ENCODE measurements around the gene AGBL4. TPM values are rescaled to one million over a fixed set of nuclear protein-coding genes. Genes with fewer than 3 reads are reported as not detected.

The AGBL4 gene
- total and polyA plus RNA-seq, 2 of the 13 experiments (the other 11 are each of a cell fraction or from before 2014, with no cell fraction given), result not detected

DNA sequence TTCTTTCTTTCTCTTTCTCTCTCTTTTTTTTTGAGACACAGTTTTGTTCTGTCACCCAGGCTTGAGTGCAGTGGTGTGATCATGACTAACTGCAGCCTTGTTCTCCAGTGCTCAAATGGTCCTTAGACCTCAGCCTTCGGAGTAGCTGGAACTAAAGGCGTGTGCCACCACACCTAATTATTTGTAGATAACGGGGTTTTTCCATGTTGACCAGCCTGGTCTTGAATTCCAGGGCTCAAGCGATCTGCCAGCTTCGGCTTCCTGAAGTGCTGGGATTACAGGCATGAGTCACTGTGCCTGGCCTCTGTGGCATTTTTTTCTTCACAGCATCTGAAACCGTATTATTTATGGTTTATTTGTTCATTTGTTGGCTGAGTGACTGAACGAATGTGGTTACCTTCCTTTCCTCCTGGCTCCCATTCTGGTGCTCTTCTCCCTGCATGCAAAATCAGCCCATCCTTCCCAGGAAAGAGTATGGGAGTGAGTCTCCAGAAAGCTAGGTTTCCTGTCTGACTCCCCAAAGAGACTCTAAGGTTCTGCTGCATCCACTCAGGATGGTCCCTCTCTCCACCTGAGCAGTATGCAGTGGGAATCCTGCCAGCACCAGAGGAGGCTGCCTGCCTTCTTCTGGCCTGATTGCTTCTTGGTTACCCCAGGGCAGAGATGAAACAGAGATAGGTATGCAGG lies 1092.1 kb downstream of the AGBL4 start:
- Histone ChIP-seq H3K27me3 (ENCODE audit: control insufficient read depth in 1 of 2, insufficient read depth in 2 of 2, low read length in 2 of 2) (no peaks in the 10 kb centered on the region), H3K36me3 (replicated peaks in 1 of 2; ENCODE audit: control insufficient read depth in 1 of 2, insufficient read depth in 2 of 2, low read length in 2 of 2) (no peaks in the 10 kb centered on the region), H3K4me2 (ENCODE audit: low read depth, low read length) (no peak overlapping the region), H3K9ac (ENCODE audit: insufficient read depth, low read depth, low read length) (no peak overlapping the region), H3K4me3 (replicated peaks in 1 of 3; ENCODE audit: insufficient read depth in 1 of 3, low read depth in 2 of 3, low read length in 3 of 3) (no peak overlapping the region), H3K79me2 (ENCODE audit: insufficient read depth, low read length) (no peaks in the 10 kb centered on the region), H4K20me1 (ENCODE audit: insufficient read depth, low read length) (no peaks in the 10 kb centered on the region), H2AFZ (ENCODE audit: low read length) (no peak overlapping the region), H3K27ac (ENCODE audit: extremely low read length, insufficient read depth, low read length) (no peak overlapping the region), H3K9me3 (ENCODE audit: low read length) (peaks cover 40% of the 10 kb centered on the region), H3K4me1 (ENCODE audit: insufficient read depth, low read length) (no peaks in the 10 kb centered on the region)
- no peak for ATAC-seq
- CTCF ChIA-PET (ENCODE audit: low intra/inter-chr PET ratio, low total read pairs), result no interaction called here
- FAIRE-seq, result no peak
- BruUV-seq (replicated peaks), result no TSS peak
- 2% methylated on average over 7 of the region's 7 CpGs for WGBS (ENCODE audit: low lambda C conversion rate)
- DNase-seq (ENCODE audit: low spot score), result no peak
- POLR2A ChIA-PET, result no interaction called here
- intact Hi-C loops (cut with micrococcal nuclease; ENCODE audit: unreplicated experiment) (no loop called here), in situ Hi-C loops (cut with HindIII; ENCODE audit: extremely low pct_ligation_motif_present, low pct_unique_long_range_greater_than_20kb) (no loop called here)
- TF ChIP-seq TMF1 (CRISPR knock-in tag; IDR thresholded peaks at IDR 0.05; ENCODE audit: low read depth), result no peak
- TF ChIP-seq ZSCAN25 (CRISPR knock-in tag; IDR thresholded peaks at IDR 0.05), result no peak
- TF ChIP-seq ZNF841 (CRISPR knock-in tag; IDR thresholded peaks at IDR 0.05; ENCODE audit: borderline replicate concordance), result no peak
- no peak for TF ChIP-seq KLF15 (CRISPR knock-in tag; IDR thresholded peaks at IDR 0.05; ENCODE audit: borderline replicate concordance)
- TF ChIP-seq, protein P1, sequence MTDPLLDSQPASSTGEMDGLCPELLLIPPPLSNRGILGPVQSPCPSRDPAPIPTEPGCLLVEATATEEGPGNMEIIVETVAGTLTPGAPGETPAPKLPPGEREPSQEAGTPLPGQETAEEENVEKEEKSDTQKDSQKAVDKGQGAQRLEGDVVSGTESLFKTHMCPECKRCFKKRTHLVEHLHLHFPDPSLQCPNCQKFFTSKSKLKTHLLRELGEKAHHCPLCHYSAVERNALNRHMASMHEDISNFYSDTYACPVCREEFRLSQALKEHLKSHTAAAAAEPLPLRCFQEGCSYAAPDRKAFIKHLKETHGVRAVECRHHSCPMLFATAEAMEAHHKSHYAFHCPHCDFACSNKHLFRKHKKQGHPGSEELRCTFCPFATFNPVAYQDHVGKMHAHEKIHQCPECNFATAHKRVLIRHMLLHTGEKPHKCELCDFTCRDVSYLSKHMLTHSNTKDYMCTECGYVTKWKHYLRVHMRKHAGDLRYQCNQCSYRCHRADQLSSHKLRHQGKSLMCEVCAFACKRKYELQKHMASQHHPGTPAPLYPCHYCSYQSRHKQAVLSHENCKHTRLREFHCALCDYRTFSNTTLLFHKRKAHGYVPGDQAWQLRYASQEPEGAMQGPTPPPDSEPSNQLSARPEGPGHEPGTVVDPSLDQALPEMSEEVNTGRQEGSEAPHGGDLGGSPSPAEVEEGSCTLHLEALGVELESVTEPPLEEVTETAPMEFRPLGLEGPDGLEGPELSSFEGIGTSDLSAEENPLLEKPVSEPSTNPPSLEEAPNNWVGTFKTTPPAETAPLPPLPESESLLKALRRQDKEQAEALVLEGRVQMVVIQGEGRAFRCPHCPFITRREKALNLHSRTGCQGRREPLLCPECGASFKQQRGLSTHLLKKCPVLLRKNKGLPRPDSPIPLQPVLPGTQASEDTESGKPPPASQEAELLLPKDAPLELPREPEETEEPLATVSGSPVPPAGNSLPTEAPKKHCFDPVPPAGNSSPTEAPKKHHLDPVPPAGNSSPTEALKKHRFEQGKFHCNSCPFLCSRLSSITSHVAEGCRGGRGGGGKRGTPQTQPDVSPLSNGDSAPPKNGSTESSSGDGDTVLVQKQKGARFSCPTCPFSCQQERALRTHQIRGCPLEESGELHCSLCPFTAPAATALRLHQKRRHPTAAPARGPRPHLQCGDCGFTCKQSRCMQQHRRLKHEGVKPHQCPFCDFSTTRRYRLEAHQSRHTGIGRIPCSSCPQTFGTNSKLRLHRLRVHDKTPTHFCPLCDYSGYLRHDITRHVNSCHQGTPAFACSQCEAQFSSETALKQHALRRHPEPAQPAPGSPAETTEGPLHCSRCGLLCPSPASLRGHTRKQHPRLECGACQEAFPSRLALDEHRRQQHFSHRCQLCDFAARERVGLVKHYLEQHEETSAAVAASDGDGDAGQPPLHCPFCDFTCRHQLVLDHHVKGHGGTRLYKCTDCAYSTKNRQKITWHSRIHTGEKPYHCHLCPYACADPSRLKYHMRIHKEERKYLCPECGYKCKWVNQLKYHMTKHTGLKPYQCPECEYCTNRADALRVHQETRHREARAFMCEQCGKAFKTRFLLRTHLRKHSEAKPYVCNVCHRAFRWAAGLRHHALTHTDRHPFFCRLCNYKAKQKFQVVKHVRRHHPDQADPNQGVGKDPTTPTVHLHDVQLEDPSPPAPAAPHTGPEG (CRISPR knock-in tag; IDR thresholded peaks at IDR 0.05), result no peak
- TF ChIP-seq ZFP36 (IDR thresholded peaks at IDR 0.05; ENCODE audit: borderline replicate concordance, low read depth, low read length, partially characterized antibody), result no peak
- TF ChIP-seq ATF7-NPFF (CRISPR knock-in tag; IDR thresholded peaks at IDR 0.05; ENCODE audit: low read depth), result no peak
- TF ChIP-seq PLRG1 (conservative IDR thresholded peaks at IDR 0.05), result no peak
- no peak for TF ChIP-seq ZNF331 (CRISPR knock-in tag; IDR thresholded peaks at IDR 0.05)
- TF ChIP-seq ATF1 (CRISPR knock-in tag; IDR thresholded peaks at IDR 0.05), result no peak
- TF ChIP-seq DMAP1 (CRISPR knock-in tag; IDR thresholded peaks at IDR 0.05), result no peak
- TF ChIP-seq ZNF567 (CRISPR knock-in tag; IDR thresholded peaks at IDR 0.05; ENCODE audit: borderline replicate concordance), result no peak
- no peak for TF ChIP-seq MIER3 (CRISPR knock-in tag; IDR thresholded peaks at IDR 0.05; ENCODE audit: borderline replicate concordance)
- no peak for TF ChIP-seq ISX (CRISPR knock-in tag; conservative IDR thresholded peaks at IDR 0.05)
- TF ChIP-seq ZNF496 (CRISPR knock-in tag; IDR thresholded peaks at IDR 0.05; ENCODE audit: insufficient replicate concordance), result no peak
- TF ChIP-seq ZFP90 (CRISPR knock-in tag; IDR thresholded peaks at IDR 0.05; ENCODE audit: borderline replicate concordance), result no peak
- TF ChIP-seq ZNF720 (CRISPR knock-in tag; IDR thresholded peaks at IDR 0.05), result no peak
- TF ChIP-seq, protein P2, sequence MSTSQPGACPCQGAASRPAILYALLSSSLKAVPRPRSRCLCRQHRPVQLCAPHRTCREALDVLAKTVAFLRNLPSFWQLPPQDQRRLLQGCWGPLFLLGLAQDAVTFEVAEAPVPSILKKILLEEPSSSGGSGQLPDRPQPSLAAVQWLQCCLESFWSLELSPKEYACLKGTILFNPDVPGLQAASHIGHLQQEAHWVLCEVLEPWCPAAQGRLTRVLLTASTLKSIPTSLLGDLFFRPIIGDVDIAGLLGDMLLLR (CRISPR knock-in tag; IDR thresholded peaks at IDR 0.05), result no peak
